ENCODE data around the gene PLA2G5. TPM values are rescaled to one million over a fixed set of nuclear protein-coding genes. Genes with fewer than 3 reads are reported as not detected.

Gene PLA2G5
- total and polyA plus RNA-seq, 2 of the 8 experiments (the other 6 are each of a cell fraction or from before 2014, with no cell fraction given): 0.05 TPM; not detected in 1

GRCh38 chr1:20074725-20075171 lies 4.8 kb downstream of the PLA2G5 start:
- no peak overlapping the region for H3K14ac ChIP-seq (ENCODE audit: insufficient read length)
- no peaks in the 10 kb centered on the region for H4K20me1 ChIP-seq (replicated peaks in 1 of 2; ENCODE audit: control insufficient read depth in 1 of 2, insufficient read depth in 2 of 2, low read length in 2 of 2)
- H3K18ac ChIP-seq (ENCODE audit: extremely low read depth, low read length): no peak overlapping the region
- POLR2A ChIA-PET (ENCODE audit: partially characterized antibody): no interaction called here
- CTCF ChIA-PET (ENCODE audit: partially characterized antibody): interaction anchor here (1.9 to 2.3 kb wide), 2 partner anchors 27 to 100 kb away, joined by 5 read pairs; no protein-coding TSS in a partner anchor
- WGBS, 2 experiments (ENCODE audit: extremely low coverage in 1 of 2, insufficient coverage in 1 of 2, insufficient read length in 1 of 2, insufficient replicate concordance in 2 of 2, low coverage in 1 of 2, low lambda C conversion rate in 2 of 2, missing lambda C conversion rate in 1 of 2): 96% methylated on average over 8 of the region's 8 CpGs; no CpG with 5 or more reads in 1 of the 2 experiments
- H3K79me1 ChIP-seq (ENCODE audit: low read depth, low read length): no peaks in the 10 kb centered on the region
- H3K4ac ChIP-seq (replicated peaks; ENCODE audit: insufficient read length, low read depth, low read length): no peak overlapping the region
- no peak overlapping the region for H2BK12ac ChIP-seq (ENCODE audit: low read depth, low read length)
- H3K27ac ChIP-seq (ENCODE audit: low read depth, low read length): no peak overlapping the region
- H3K23ac ChIP-seq (ENCODE audit: insufficient read length): no peak overlapping the region
- H2AK5ac ChIP-seq (ENCODE audit: low read depth, low read length): no peak overlapping the region
- no peak overlapping the region for H3K56ac ChIP-seq (replicated peaks; ENCODE audit: insufficient read length, low read depth, low read length)
- H3K9me3 ChIP-seq (ENCODE audit: insufficient read depth in 2 of 2, low read depth in 1 of 2, low read length in 1 of 2): no peaks in the 10 kb centered on the region
- no peak overlapping the region for H2BK5ac ChIP-seq (ENCODE audit: low read depth, low read length)
- H2BK120ac ChIP-seq (replicated peaks; ENCODE audit: low read depth, low read length): no peak overlapping the region
- no peaks in the 10 kb centered on the region for H3K23me2 ChIP-seq (ENCODE audit: low read depth, low read length)
- no peaks in the 10 kb centered on the region for H3K27me3 ChIP-seq (replicated peaks in 1 of 4; ENCODE audit: control insufficient read depth in 3 of 4, extremely low read depth in 1 of 4, insufficient read depth in 3 of 4, low read length in 3 of 4)
- no peak for FAIRE-seq
- no peak for DNase-seq (ENCODE audit: low read depth in 1 of 2, low spot score in 2 of 2)
- H2AFZ ChIP-seq (ENCODE audit: low read length): no peak overlapping the region
- no peak overlapping the region for H2BK20ac ChIP-seq (ENCODE audit: low read length)
- no peak overlapping the region for H2BK15ac ChIP-seq (ENCODE audit: low read length)
- no peak for TF ChIP-seq EGR1 (IDR thresholded peaks at IDR 0.05; ENCODE audit: borderline replicate concordance, low read depth, low read length)
- TF ChIP-seq TAF7 (optimal IDR thresholded peaks at IDR 0.05; ENCODE audit: borderline replicate concordance, low read depth, low read length): no peak
- TF ChIP-seq TEAD4 (IDR thresholded peaks at IDR 0.05; ENCODE audit: low read depth, low read length): no peak
- H4K91ac ChIP-seq (replicated peaks; ENCODE audit: insufficient read length, low read length): no peak overlapping the region
- no peaks in the 10 kb centered on the region for H3K79me2 ChIP-seq (ENCODE audit: control insufficient read depth in 1 of 2, insufficient read depth in 2 of 2, low read length in 2 of 2)
- no peaks in the 10 kb centered on the region for H3K36me3 ChIP-seq (ENCODE audit: control insufficient read depth in 2 of 4, insufficient read depth in 4 of 4, low read length in 3 of 4)
- peak overlapping the region; percentile 73; the same call in 1 of the 2 replicates for H4K8ac ChIP-seq (ENCODE audit: extremely low read depth, insufficient read depth, low read length)
- no peak overlapping the region for H3K9ac ChIP-seq (replicated peaks in 1 of 4; ENCODE audit: extremely low read depth in 1 of 4, low read depth in 3 of 4, low read length in 3 of 4)
- no peaks in the 10 kb centered on the region; a peak in 1 of 7 replicates for H3K4me1 ChIP-seq (replicated peaks in 1 of 4; ENCODE audit: control insufficient read depth in 3 of 4, insufficient read depth in 4 of 4, low read length in 3 of 4)
- H3K4me3 ChIP-seq (ENCODE audit: extremely low read depth in 1 of 4, insufficient read depth in 2 of 4, low read depth in 3 of 4, low read length in 4 of 4): no peak overlapping the region
- H3K4me2 ChIP-seq (ENCODE audit: insufficient read depth in 1 of 2, low read depth in 2 of 2, low read length in 2 of 2): no peak overlapping the region
- no peak overlapping the region for H4K5ac ChIP-seq (ENCODE audit: insufficient read length, low read depth, low read length)
